Chondrocyte (in vitro differentiated cells): ENCODE measurements around the gene SNX8. TPM values are rescaled to one million over a fixed set of nuclear protein-coding genes. Genes with fewer than 3 reads are reported as not detected.

Experiments
- DNase-seq: peaks from one replicate; pipeline ENCODE4 v3.0.0; 2021; ENCODE audit warnings: mixed read lengths, low spot score
- H3K27ac Mint-ChIP-seq: one replicate; pipeline ENCODE4 v1.8.0; 2021; ENCODE audit warnings: mild to moderate bottlenecking, moderate library complexity, mixed read lengths; ENCODE audit not compliant: unreplicated experiment
- H3K27me3 Mint-ChIP-seq: 2 replicates; pipeline ENCODE4 v1.8.0; 2021; ENCODE audit warnings: low read depth, mixed read lengths
- H3K36me3 Mint-ChIP-seq: 2 replicates; pipeline ENCODE4 v1.8.0; 2021; ENCODE audit warnings: low read depth, mixed read lengths
- H3K4me1 Mint-ChIP-seq: 2 replicates; pipeline ENCODE4 v1.8.0; 2021; ENCODE audit warnings: low read depth, mild to moderate bottlenecking, mixed read lengths
- H3K4me3 Mint-ChIP-seq: one replicate; pipeline ENCODE4 v1.8.0; 2021; ENCODE audit warnings: mild to moderate bottlenecking, moderate library complexity, mixed read lengths; ENCODE audit not compliant: unreplicated experiment
- H3K9me3 Mint-ChIP-seq: 2 replicates; pipeline ENCODE4 v1.8.0; 2021; ENCODE audit warnings: low read depth, mixed read lengths
- total RNA-seq: library from RNA; stranded (reverse); gene quantifications from 3 replicates; pipeline ENCODE4 v1.2.1, GENCODE V29; 2021
- TF ChIP-seq, protein P1 (sequence below): fragments of 200-600 bp; sonication (generic); IDR thresholded peaks from 2 replicates; pipeline ENCODE4 v1.5.0; 2021; ENCODE audit warnings: antibody characterized with exemption, mild to moderate bottlenecking, moderate library complexity

The SNX8 gene
- total RNA-seq, 1 donor from 2014 or later, result 45.4 TPM

DNA sequence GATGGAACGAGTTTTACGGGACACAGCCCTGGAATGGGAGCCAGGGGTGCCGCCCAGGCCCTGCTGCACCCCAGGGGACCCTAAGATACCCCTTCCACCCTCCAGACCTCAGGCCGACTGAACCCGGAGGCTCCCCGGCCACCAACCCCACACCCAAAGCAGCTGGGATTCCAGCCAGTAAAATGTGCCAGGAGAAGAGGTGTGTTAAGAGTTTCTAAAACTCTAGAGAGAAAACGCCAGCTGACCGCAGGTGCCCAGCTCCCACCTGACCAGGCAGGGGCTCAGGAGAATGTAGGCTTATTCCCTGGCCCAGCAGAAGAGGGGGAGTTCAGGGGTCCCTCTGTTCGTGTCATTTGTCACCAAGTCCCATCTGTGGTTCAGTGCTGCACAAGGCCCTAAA, 54.8 kb downstream of the SNX8 start:
- Mint-ChIP-seq H3K27ac (no peak overlapping the region), H3K27me3 (no peaks in the 10 kb centered on the region)

DNA sequence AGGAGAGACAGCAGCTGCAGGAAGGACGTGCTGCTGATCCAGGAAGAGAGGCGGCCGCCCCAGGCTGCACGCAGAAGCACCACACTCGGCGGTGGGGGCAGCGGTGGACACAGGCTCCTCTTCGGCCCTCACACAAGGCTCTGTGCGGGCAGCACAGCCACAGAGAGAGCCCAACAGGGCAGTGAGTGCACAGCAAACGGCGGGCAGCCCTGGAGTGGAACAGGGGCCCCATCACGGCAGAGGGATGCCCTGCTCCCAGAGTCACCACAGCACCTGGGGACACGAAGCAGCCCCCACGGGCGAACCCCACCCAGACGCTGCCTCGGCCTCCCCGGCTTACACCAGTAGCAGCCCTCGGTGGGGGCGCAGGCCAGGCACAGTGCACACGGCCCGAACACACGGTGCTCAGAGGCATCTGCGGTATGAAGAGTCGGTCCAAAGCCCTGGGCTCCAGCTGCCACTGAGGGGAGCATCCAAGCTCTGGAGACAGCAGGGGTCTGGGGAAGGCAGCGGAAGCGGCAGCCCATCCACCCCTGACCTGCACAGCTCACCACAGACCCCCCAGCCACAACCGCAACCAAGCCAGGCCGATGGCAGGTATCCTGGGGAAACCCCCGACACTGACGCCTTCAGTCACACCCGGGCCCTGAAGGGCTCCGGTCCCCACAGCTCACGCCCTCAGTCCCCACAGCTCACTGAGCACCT, 55.4 kb downstream of the SNX8 start:
- Mint-ChIP-seq H3K36me3 (peaks cover 13% of the 10 kb centered on the region), H3K27ac (no peak overlapping the region), H3K27me3 (no peaks in the 10 kb centered on the region), H3K4me1 (no peaks in the 10 kb centered on the region), H3K9me3 (no peaks in the 10 kb centered on the region), H3K4me3 (no peak overlapping the region)
- TF ChIP-seq, protein P1, sequence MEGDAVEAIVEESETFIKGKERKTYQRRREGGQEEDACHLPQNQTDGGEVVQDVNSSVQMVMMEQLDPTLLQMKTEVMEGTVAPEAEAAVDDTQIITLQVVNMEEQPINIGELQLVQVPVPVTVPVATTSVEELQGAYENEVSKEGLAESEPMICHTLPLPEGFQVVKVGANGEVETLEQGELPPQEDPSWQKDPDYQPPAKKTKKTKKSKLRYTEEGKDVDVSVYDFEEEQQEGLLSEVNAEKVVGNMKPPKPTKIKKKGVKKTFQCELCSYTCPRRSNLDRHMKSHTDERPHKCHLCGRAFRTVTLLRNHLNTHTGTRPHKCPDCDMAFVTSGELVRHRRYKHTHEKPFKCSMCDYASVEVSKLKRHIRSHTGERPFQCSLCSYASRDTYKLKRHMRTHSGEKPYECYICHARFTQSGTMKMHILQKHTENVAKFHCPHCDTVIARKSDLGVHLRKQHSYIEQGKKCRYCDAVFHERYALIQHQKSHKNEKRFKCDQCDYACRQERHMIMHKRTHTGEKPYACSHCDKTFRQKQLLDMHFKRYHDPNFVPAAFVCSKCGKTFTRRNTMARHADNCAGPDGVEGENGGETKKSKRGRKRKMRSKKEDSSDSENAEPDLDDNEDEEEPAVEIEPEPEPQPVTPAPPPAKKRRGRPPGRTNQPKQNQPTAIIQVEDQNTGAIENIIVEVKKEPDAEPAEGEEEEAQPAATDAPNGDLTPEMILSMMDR, result no peak
- DNase-seq, result no peak

More for the DNA sequence above, 54.8 kb downstream of the SNX8 start:
- H3K9me3 Mint-ChIP-seq, result no peaks in the 10 kb centered on the region
- H3K4me3 Mint-ChIP-seq, result no peak overlapping the region
- TF ChIP-seq, protein P1, result no peak
- H3K36me3 Mint-ChIP-seq, result peaks cover 18% of the 10 kb centered on the region
- DNase-seq, result no peak
- no peaks in the 10 kb centered on the region for H3K4me1 Mint-ChIP-seq

DNA sequence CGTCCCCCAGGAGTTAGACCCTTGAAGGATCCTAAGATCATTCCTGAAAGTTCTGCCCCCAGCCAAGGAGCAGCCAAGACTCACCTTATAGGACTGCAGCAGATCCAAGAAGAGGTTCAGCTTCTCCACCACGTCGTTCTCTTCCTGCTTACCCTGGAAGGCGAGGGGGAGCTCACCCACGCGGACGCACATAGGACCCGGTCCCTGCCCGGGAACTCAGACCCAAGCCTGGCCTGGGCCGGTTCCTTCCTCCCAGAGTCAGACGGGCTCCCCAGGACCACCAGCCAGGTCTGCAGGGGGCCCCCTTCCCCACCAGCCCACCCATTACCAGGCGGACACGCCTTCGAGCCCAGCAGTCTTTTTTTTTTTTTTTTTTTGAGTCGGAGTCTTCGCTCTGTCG, 56.6 kb downstream of the SNX8 start:
- TF ChIP-seq, protein P1, result no peak
- no peak overlapping the region for H3K27ac Mint-ChIP-seq

DNA sequence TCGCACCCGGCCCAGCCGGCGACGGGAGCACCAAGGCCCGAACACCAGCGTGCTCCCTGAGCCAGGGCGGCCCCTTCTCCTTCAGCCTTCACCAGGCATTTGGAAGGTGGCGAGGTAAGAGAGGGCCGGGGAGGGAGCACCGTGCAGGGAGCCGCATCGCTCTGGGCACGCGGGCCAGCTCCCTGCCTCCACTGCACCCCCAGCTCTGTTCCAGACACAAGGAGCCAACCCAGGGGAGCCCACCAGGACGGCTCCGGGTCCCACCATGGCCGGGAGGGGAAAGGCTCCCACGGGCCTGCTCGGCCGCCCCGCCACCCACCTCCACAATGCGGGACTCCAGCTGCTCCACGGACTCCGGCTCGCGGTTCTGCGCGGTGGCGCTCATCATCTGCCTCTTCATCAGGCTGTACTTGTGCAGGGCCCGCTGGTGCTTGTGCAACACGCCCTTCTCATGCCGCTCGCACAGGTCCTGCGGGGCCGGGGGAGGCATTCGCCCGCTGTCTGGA, 57.1 kb downstream of the SNX8 start:
- no peaks in the 10 kb centered on the region for H3K4me1 Mint-ChIP-seq
- no peaks in the 10 kb centered on the region for H3K9me3 Mint-ChIP-seq
- TF ChIP-seq, protein P1, result no peak
- H3K36me3 Mint-ChIP-seq, result peaks cover 11% of the 10 kb centered on the region
- H3K4me3 Mint-ChIP-seq, result no peak overlapping the region
- H3K27ac Mint-ChIP-seq, result no peak overlapping the region
- H3K27me3 Mint-ChIP-seq, result no peaks in the 10 kb centered on the region
- DNase-seq, result no peak

More for the DNA sequence above, 56.6 kb downstream of the SNX8 start:
- no peak for DNase-seq
- no peaks in the 10 kb centered on the region for H3K4me1 Mint-ChIP-seq
- peaks cover 13% of the 10 kb centered on the region for H3K36me3 Mint-ChIP-seq
- H3K27me3 Mint-ChIP-seq, result no peaks in the 10 kb centered on the region
- no peak overlapping the region for H3K4me3 Mint-ChIP-seq
- H3K9me3 Mint-ChIP-seq, result no peaks in the 10 kb centered on the region

DNA sequence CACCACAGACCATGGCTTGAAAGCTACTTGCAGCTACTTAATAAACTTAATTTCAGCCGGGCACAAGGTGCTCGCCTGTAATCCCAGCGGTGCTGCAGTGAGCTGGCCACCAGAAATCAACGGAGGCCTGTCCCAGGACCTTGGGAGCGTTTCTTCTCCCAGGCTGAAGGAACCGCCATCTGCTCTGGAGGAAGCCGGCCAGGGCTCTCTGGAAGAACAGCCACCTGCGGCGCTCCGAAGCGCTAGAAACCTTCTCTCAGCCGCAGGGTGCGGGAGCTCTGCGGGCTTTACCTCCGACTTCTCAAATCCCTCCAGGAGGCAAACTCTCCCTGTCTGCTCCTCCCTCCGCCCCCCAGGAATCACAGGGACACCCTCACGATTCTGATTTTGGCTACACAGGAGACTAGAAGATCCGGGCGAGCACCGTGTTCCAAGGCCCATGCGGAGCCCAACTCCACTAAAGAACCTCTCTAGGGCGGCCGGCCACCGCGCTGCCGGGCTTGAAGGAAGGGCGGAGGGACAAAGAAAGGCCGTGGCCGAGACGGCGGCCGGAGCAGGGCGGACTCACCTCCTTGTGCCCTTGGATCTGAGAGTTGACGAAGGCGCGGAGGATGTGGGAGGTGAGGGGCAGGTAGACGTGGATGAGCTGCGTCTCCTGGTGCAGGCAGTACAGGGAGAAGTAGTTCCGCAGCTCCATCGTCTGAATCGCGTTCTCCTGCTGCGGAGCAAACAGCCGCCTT, 57.8 kb downstream of the SNX8 start:
- Mint-ChIP-seq H3K27ac (no peak overlapping the region), H3K27me3 (no peaks in the 10 kb centered on the region), H3K36me3 (peaks cover 11% of the 10 kb centered on the region), H3K4me1 (no peaks in the 10 kb centered on the region), H3K9me3 (no peaks in the 10 kb centered on the region), H3K4me3 (no peak overlapping the region)
- TF ChIP-seq, protein P1, result no peak
- no peak for DNase-seq
